Rectal smooth muscle tissue (tissue), 1 donor: ENCODE data around the gene KRT26.

Source experiments
- H3K27ac ChIP-seq: one replicate; pipeline ENCODE4 v1.7.0; 2013; ENCODE audit warnings: low read depth, low read length, inconsistent platforms
- H3K27me3 ChIP-seq: one replicate; pipeline ENCODE4 v1.7.0; 2013; ENCODE audit warnings: low read length; ENCODE audit not compliant: control insufficient read depth, insufficient read depth
- H3K36me3 ChIP-seq: one replicate; pipeline ENCODE4 v1.7.0; 2013; ENCODE audit warnings: low read length; ENCODE audit not compliant: control insufficient read depth, insufficient read depth
- H3K4me1 ChIP-seq: one replicate; pipeline ENCODE4 v1.7.0; 2013; ENCODE audit warnings: low read length; ENCODE audit not compliant: control insufficient read depth, insufficient read depth
- H3K4me3 ChIP-seq: one replicate; pipeline ENCODE4 v1.7.0; 2013; ENCODE audit warnings: low read length
- H3K9ac ChIP-seq: one replicate; pipeline ENCODE4 v1.7.0; 2013; ENCODE audit warnings: low read length

Gene KRT26

GRCh38 chr17:40717776-40718175 is 54.2 kb downstream of the KRT26 start:
- Histone ChIP-seq H3K9ac (no peak overlapping the region), H3K4me3 (no peak overlapping the region), H3K36me3 (no peaks in the 10 kb centered on the region), H3K27ac (no peak overlapping the region), H3K4me1 (no peaks in the 10 kb centered on the region), H3K27me3 (peaks cover 4% of the 10 kb centered on the region)
